ENCODE results near the gene DNAAF6. TPM values are rescaled to one million over a fixed set of nuclear protein-coding genes. Genes with fewer than 3 reads are reported as not detected.
"Not testable (repeated sequence)": the region's sequence is repeated elsewhere in the genome, so short reads cannot be mapped to it uniquely, and the experiment has no call there.

The DNAAF6 gene
- not detected for total RNA-seq

- peak within 1 kb of the TSS in 1 of 4 donors; percentile 33 for H3K27ac ChIP-seq
- DNase-seq, result peak; percentile 72
- in situ Hi-C loops (cut with MboI; ENCODE audit: low pct_ligation_motif_present in 1 of 4, low pct_unique_long_range_greater_than_20kb in 1 of 4, low sequenced_read_pairs in 3 of 4), result no loop called here
- no peaks in the 10 kb centered on the region for H3K4me1 ChIP-seq
- peak within 1 kb of the TSS; percentile 1 to 57 (median 40) for H3K4me3 ChIP-seq
- no peaks in the 10 kb centered on the region for H3K27me3 ChIP-seq
- TF ChIP-seq POLR2A (IDR thresholded peaks at IDR 0.05) (no peak), POLR2AphosphoS5 (IDR thresholded peaks at IDR 0.05) (no peak), EP300 (IDR thresholded peaks at IDR 0.05; ENCODE audit: low read depth) (no peak)
- TF ChIP-seq, protein P1, sequence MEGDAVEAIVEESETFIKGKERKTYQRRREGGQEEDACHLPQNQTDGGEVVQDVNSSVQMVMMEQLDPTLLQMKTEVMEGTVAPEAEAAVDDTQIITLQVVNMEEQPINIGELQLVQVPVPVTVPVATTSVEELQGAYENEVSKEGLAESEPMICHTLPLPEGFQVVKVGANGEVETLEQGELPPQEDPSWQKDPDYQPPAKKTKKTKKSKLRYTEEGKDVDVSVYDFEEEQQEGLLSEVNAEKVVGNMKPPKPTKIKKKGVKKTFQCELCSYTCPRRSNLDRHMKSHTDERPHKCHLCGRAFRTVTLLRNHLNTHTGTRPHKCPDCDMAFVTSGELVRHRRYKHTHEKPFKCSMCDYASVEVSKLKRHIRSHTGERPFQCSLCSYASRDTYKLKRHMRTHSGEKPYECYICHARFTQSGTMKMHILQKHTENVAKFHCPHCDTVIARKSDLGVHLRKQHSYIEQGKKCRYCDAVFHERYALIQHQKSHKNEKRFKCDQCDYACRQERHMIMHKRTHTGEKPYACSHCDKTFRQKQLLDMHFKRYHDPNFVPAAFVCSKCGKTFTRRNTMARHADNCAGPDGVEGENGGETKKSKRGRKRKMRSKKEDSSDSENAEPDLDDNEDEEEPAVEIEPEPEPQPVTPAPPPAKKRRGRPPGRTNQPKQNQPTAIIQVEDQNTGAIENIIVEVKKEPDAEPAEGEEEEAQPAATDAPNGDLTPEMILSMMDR (IDR thresholded peaks at IDR 0.05), result no peak
- intact Hi-C loops (cut with DNase I; ENCODE audit: low total_unique reads), result no loop called here
- no peaks in the 10 kb centered on the region for H3K36me3 ChIP-seq
- H3K9me3 ChIP-seq, result no peaks in the 10 kb centered on the region
- WGBS, 2 donors (ENCODE audit: low coverage in 1 of 2), result 0 to 50% methylated on average over 8 to 64 of the region's 66 CpGs
Observed at GRCh38 chrX:107205770-107206696, at the start of gene DNAAF6, which contains the start of gene NUP62CL. DNAAF6 (plus strand) TSS chrX:107206611; CDS start chrX:107212876, 6,265 bp downstream. NUP62CL (minus strand) TSS chrX:107206433; CDS start chrX:107175146, 31,287 bp downstream.

GRCh38 chrX:107157618-107158017 is 48.8 kb upstream of the DNAAF6 start:
- in situ Hi-C loops (cut with MboI; ENCODE audit: low pct_ligation_motif_present in 1 of 4, low pct_unique_long_range_greater_than_20kb in 1 of 4, low sequenced_read_pairs in 3 of 4), result not testable (repeated sequence)

DNA sequence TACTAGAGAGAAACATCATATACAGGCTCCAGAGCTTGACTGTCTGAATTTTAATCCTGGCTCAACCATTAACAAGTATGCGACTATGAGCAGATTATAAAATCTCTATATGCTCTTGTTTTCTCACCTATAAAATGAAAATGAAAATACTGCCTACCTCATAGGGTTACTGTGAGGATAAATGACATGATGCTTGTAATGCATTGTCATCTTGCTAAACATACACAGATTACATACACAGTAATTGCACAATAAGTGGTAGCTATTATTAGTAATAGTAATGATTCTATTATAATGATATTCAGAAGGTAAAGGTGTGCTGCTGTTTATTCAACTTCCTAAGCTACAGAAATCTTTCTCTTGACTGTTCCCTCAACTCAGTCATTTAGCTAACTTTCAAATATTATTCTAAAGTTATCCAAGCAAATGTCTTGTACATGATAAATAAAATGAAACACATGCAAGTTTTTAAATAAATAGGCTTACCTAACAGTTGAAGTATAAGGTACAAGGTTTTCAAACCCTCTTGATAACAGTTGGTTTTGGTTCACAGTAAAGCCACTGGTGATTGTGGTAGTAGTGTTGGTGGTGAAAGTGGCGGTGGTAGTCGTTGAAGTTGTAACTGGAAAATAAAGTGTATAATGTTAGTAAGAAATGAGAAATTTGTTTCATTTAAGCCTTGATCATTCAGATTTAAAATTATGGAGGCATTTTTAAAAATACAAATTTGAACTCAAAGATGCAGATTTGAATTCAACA is 39.1 kb upstream of the DNAAF6 start:
- TF ChIP-seq, protein P1 (IDR thresholded peaks at IDR 0.05), result no peak
- no peak for TF ChIP-seq POLR2A (IDR thresholded peaks at IDR 0.05)
- TF ChIP-seq POLR2AphosphoS5 (IDR thresholded peaks at IDR 0.05), result no peak
- no peak for TF ChIP-seq EP300 (IDR thresholded peaks at IDR 0.05; ENCODE audit: low read depth)
- no peak for DNase-seq
- in situ Hi-C loops (cut with MboI; ENCODE audit: low pct_ligation_motif_present in 1 of 4, low pct_unique_long_range_greater_than_20kb in 1 of 4, low sequenced_read_pairs in 3 of 4), result no loop called here
- Histone ChIP-seq H3K36me3 (no peaks in the 10 kb centered on the region), H3K4me1 (no peaks in the 10 kb centered on the region), H3K9me3 (no peaks in the 10 kb centered on the region), H3K27me3 (no peaks in the 10 kb centered on the region), H3K4me3 (no peak overlapping the region), H3K27ac (no peak overlapping the region)
- WGBS, 2 donors (ENCODE audit: low coverage in 1 of 2), result 88 to 91% methylated on average over 3 of the region's 3 CpGs
- intact Hi-C loops (cut with DNase I; ENCODE audit: low total_unique reads), result no loop called here

More at GRCh38 chrX:107157618-107158017, 48.8 kb upstream of the DNAAF6 start:
- H3K36me3 ChIP-seq; H3K4me1 ChIP-seq; H3K9me3 ChIP-seq; DNase-seq; H3K27me3 ChIP-seq; H3K27ac ChIP-seq; H3K4me3 ChIP-seq; intact Hi-C loops (cut with DNase I; ENCODE audit: low total_unique reads): not testable (repeated sequence)
- 81% methylated on average over 4 of the region's 4 CpGs; no CpG with 5 or more reads in 1 of the 2 donors for WGBS, 2 donors (ENCODE audit: low coverage in 1 of 2)

GRCh38 chrX:107168257-107168656 is 38.2 kb upstream of the DNAAF6 start:
- H3K4me3 ChIP-seq, result no peak overlapping the region
- DNase-seq, result no peak
- H3K4me1 ChIP-seq, result no peaks in the 10 kb centered on the region
- H3K27ac ChIP-seq, result no peak overlapping the region
- no peaks in the 10 kb centered on the region for H3K9me3 ChIP-seq
- H3K27me3 ChIP-seq, result no peaks in the 10 kb centered on the region
- H3K36me3 ChIP-seq, result no peaks in the 10 kb centered on the region
- intact Hi-C loops (cut with DNase I; ENCODE audit: low total_unique reads) (no loop called here), in situ Hi-C loops (cut with MboI; ENCODE audit: low pct_ligation_motif_present in 1 of 4, low pct_unique_long_range_greater_than_20kb in 1 of 4, low sequenced_read_pairs in 3 of 4) (no loop called here)
- TF ChIP-seq EP300 (IDR thresholded peaks at IDR 0.05; ENCODE audit: low read depth) (no peak), POLR2AphosphoS5 (IDR thresholded peaks at IDR 0.05) (no peak), POLR2A (IDR thresholded peaks at IDR 0.05) (no peak)
- TF ChIP-seq, protein P1 (IDR thresholded peaks at IDR 0.05), result no peak

Measured in transverse colon (tissue), 4 donors.